HG02759 (cell line): ENCODE measurements around the gene MAP3K14.

Experiments
- ATAC-seq: cut with Tn5 transposase; IDR thresholded peaks from one replicate; pipeline ENCODE4 v1.9.1; 2021; ENCODE audit warnings: mild to moderate bottlenecking, moderate library complexity; ENCODE audit not compliant: unreplicated experiment

Gene MAP3K14

DNA sequence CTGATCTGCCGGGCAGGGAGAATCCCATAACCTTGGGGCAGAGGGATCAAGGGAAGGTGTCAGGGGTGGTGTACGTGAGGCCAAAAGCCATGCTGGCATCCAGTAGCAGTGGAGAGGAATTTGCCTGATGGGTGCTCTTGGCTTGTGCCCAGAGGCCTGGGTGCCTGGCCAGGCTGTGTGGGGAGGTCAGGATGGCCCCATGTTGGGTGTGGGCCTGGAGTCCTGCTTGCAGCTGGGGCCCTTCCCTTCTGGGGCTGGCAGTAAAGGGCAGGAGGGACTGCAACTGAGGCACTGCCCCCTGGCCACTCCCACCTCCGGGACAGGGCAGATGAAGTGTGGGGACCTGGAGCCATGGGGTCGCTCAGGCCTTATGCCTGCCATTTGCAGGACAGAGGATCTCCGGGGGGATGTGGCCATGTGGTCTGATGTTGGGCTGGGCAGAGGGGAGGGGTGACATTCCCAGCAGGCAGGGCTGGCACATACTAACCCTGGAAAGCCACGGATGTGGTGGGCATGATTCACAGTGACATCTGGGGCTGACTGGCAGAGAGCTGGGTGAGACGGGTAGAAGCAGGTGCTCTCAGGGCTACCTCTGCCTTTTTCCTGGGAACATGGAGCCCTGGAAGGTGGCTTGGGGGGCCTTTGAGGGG is 91.6 kb downstream of the MAP3K14 start:
- ATAC-seq, result no peak

DNA sequence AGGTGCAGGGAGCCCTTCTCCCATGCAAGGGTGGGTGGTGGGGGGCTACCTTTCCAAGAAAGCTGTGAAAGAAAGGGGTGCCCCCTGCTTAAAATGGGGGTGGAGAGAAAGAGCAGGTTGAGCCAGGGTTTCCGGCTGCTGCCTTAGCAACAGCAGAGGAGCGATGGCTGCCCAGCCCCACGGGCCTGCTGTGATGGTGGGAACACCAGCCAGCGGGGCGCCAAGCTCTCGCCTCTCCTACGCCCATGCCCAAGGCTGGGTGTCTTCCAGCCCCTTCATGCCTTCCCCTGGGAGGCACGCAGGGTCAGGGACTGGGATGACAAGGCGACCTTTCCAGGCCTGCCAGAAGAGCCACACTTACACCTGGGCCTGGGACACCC is 92.2 kb downstream of the MAP3K14 start:
- no peak for ATAC-seq

DNA sequence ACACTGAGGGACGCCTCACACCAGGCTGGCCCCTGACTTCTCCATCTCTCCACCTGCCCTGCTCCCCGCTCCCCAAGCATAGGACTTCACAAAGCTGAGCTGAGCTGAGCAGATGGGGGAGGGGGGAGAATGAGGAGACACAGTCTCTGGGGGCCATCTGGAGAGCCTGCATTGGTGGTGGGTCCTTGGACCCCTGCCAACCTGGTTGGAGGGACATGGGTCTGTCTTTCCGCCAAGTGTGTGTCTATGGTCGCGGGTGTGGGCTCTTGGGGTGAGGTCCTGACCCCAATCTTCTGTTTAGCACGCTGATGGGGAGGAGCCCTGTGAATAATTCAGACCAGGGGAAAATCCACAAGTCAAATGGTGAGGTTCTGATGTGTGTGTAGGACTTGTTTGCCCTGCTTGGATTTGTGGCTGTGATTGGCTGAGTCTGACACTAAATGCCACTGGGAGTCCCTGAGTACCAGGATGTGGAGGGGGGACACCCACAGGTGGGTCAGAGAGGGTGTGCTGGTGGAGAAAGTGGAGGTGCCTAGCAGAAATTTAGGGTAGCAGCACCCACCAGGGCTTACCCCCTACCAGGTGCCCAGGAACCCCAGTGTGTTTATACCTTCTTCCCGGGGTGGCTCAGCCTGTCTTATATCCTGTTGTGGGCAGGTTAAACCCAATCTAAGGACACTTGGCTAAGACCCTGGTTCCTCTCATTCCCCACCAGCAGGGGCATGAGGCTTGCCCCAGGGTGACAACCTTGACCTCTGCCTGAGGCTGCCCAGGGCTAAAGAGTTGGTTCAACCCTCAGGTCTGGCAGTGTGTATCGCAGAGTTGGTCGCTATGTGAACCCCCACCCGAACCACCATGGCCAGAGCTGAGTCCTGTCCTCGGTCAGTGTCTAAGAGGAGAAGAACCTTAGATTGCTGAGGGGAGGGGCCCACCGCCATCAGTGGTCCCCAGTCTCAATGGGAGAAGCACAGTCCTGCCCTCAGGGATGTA is 93.0 kb downstream of the MAP3K14 start:
- no peak for ATAC-seq

DNA sequence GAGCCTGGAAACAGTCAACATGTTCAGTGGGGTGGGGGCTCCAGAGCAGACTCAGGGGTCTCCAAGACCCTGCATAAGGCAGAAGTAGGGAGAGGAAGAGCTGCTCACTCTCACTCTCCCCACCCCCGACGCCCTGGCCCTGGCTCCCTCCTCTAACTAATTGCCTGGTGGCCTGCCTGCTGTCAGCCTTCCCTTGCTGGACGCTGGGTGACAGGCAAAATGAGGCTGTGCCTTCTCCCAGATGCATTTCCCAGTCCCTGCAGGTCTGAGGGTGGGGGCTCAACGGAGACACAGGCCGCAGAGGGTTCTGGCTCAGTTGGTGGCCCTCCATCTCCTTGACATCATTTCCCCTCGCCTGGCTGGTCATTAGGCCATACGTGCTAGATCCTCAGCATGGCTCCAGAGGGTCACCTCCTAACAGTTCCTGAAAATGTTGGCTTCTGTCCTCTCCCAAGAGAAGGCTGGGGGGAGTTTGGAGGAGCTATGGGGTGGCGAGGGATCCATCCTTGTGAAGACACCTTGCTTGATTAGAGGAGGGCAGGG is 93.8 kb downstream of the MAP3K14 start:
- no peak for ATAC-seq

DNA sequence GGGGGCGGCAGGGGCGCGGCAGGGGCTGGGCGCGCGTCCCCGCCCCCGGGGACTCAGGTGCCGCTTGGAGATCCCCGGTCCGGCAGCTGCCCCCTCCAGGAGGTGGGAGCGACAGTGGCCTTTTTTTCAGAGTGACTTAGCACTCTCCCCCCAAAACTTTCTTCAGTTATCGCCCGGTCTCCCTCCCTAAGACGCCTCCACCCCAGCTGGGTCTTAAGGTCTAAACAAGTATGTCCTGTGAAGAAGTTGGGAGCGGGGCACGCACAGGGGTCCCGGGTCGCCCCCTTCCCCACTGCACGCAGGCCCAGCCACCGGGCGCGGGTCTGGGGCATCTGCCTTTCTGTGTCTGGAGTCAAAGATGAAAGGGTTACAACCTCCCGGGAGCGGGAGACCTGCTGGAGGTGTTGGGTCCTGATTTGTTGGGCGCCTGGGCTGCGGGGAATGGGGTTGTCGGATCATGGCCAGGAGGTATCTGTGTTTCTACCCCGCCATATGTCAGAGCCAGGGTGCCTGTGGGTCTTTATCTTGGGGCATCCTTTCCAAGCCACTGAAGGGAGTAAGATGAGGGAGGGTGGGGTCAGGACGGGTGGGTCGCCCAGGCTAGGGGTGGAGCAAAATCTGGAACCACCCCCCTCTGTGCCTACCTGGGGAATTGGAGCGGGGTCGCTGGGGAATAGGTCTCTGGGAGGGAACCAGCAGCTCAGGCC is 94.4 kb downstream of the MAP3K14 start:
- ATAC-seq, result no peak

DNA sequence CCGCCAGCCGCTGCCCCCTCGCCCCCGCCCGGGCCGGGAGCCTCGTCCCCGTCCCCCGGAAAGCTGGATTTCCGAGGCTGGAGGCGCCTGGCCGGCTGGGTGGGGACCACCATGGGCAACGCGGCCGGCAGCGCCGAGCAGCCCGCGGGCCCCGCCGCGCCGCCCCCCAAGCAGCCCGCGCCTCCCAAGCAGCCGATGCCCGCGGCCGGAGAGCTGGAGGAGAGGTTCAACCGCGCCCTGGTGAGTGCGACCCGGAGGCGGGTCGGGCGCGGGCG is 94.9 kb downstream of the MAP3K14 start:
- ATAC-seq, result no peak

DNA sequence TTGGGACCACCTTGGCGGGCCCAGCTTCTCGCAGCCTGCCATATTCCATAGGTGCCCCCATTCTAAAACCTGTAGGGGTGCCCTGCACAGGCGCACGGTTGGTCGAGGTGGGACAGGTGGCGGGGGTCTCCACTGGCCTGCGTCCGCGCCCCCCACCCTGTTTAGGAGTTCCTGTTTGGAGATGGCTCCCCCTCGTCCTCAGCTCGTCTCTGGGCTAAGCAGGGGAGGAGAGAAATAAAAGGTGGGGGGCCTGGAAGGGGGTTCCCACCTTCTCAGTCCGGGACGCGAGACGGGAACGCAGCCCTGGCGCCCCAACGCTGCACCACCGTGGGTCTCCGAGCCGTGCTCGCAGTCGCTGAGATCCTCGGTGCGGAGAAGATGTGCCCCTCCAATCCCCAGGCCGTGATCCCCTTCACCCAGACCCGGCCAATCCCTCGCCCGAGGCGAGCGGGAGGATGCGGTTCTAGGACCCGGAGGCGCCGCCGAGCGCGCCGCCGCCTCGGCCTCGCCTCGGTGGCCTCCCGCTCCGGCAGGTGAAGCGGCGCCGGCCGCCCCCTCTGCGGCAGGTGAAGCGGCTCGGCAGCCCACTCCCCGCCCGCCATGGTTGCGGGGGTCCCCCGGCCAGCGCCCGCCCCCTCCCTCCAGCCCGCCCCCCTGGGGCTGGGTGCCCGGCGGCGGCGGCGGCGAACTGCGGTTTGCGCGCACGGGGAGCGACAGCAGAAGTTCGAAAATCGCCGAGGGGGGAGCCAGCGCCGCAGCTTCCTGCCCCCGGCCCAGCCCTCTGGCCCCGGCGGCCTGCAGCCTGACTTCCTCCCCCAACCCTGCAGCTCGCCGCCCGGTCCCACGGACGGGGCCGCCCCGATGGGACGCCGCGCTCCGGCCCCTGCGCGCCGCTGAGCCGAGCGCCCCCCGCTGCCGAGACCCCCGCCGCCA is 95.5 kb downstream of the MAP3K14 start, which contains the start of gene FMNL1:
Gene FMNL1, plus strand, starts transcription at position 805 of the 933 bp plus-strand sequence. CDS start 240 bp downstream, outside the sequence.
- no peak for ATAC-seq

DNA sequence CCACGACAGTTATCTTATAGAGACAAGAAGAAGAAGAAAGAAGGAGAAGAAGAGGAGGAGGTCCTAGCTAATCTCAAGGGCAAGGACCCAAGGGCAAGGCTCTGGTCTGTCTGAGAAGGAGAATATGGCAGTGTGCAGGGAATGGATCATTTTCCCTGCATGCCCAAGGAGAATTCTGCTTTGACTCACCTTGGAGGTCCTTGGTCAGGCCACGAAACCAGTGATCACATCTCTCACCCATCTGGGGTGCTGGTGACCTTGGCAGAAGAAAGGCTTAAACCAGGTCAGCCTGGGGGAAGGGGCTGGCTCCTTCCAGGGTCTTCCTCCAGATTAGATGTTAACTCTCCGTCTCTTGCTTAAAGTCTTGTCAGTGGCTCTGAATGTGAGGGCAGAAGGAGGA is 96.7 kb downstream of the MAP3K14 start:
- ATAC-seq, result no peak

DNA sequence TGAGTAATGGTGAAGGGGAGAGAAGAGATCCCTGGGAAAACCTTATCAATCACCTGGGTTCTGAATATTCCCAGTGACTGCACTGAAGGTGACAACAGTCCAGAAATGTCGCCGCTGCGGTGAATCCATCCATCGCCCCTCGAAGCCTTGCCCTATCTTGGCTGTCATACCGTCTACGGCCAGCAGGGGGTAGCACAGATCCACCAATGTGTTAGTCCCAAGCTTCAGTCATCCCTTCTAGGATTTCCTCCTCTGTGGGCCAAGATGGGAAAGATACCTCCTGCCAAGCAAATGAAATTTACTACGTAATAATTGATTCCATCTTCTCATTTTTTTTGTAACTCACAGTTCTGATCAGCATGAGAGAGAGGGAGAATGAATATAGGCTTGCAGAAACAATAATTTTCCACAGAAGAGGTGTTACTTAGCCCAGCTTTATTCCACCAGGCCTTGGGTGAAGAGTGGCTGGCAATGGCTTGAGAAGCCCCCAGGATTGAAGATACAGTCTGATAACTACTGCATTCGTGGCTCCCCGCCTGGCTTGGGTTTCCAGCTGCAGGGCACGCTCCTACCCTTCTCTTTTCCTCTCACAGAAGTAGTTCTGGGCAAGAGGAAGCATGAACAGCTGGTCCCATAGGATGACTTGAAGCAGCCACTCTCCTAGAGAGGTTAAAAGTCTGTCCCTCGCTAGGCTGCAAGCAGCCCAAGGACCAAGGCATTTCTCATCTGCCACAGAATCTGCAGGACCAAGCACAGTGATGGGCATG is 97.7 kb downstream of the MAP3K14 start:
- ATAC-seq, result no peak
